Measurements from ENCODE around the gene SRMS.

Gene SRMS

GRCh38 chr20:63501818-63502670, 45.5 kb downstream of the SRMS start:
- DNase-seq (ENCODE audit: low read depth) = no peak

- no peak for DNase-seq (ENCODE audit: low read depth)
These were observed 46.4 kb downstream of the SRMS start for GRCh38 chr20:63500902-63501817.

- DNase-seq (ENCODE audit: low read depth) = no peak
These were observed 47.2 kb downstream of the SRMS start for GRCh38 chr20:63500151-63500901.

- DNase-seq (ENCODE audit: low read depth) = no peak
These were observed 48.1 kb downstream of the SRMS start for GRCh38 chr20:63499338-63499969.

GRCh38 chr20:63498960-63499337, 48.6 kb downstream of the SRMS start, which contains the start of gene EEF1A2:
EEF1A2 (minus strand) TSS chr20:63499083; CDS start chr20:63497763, 1,320 bp downstream.
- no peak for DNase-seq (ENCODE audit: low read depth)

- DNase-seq (ENCODE audit: low read depth) = no peak
These were observed 49.3 kb downstream of the SRMS start for GRCh38 chr20:63497946-63498935.

- DNase-seq (ENCODE audit: low read depth) = no peak
These were observed 50.2 kb downstream of the SRMS start for GRCh38 chr20:63497138-63497945.

GRCh38 chr20:63496596-63497120, 50.9 kb downstream of the SRMS start:
- no peak for DNase-seq (ENCODE audit: low read depth)

GRCh38 chr20:63495741-63496595, 51.6 kb downstream of the SRMS start:
- DNase-seq (ENCODE audit: low read depth) = no peak

- no peak for DNase-seq (ENCODE audit: low read depth)
These were observed 52.3 kb downstream of the SRMS start for GRCh38 chr20:63495167-63495720.

- no peak for DNase-seq (ENCODE audit: low read depth)
These were observed 53.0 kb downstream of the SRMS start for GRCh38 chr20:63494420-63495166.

- no peak for DNase-seq (ENCODE audit: low read depth)
These were observed 53.5 kb downstream of the SRMS start for GRCh38 chr20:63494084-63494419.

GRCh38 chr20:63493563-63494020, 54.0 kb downstream of the SRMS start:
- no peak for DNase-seq (ENCODE audit: low read depth)

GRCh38 chr20:63492982-63493381, 54.6 kb downstream of the SRMS start:
- DNase-seq (ENCODE audit: low read depth) = no peak

- DNase-seq (ENCODE audit: low read depth) = no peak
These were observed 55.0 kb downstream of the SRMS start for GRCh38 chr20:63492518-63492917.

GRCh38 chr20:63491635-63492230, 55.8 kb downstream of the SRMS start:
- DNase-seq (ENCODE audit: low read depth) = no peak

GRCh38 chr20:63491078-63491477, 56.5 kb downstream of the SRMS start:
- DNase-seq (ENCODE audit: low read depth) = no peak
